GM19467 (cell line): Measurements from ENCODE around the gene GPR84.
"Not testable (repeated sequence)": the region's sequence is repeated elsewhere in the genome, so short reads cannot be mapped to it uniquely, and the experiment has no call there.

Experiments used
- ATAC-seq: cut with Tn5 transposase; IDR thresholded peaks from one replicate; pipeline ENCODE4 v1.9.1; 2021; ENCODE audit warnings: mild to moderate bottlenecking, moderate library complexity; ENCODE audit not compliant: unreplicated experiment

GPR84 gene

GRCh38 chr12:54328595-54329337, 35.5 kb downstream of the GPR84 start:
- no peak for ATAC-seq

- ATAC-seq = not testable (repeated sequence)
These were observed 38.7 kb downstream of the GPR84 start for GRCh38 chr12:54325442-54326109.

- peak; percentile 99 for ATAC-seq
These were observed 39.5 kb downstream of the GPR84 start, which contains the start of gene COPZ1 for GRCh38 chr12:54324617-54325441. Gene COPZ1, plus strand, starts transcription at chr12:54325131. Its CDS starts 33 bp downstream, at chr12:54325164.

GRCh38 chr12:54321363-54321762, 42.9 kb downstream of the GPR84 start:
- no peak for ATAC-seq
